Panc1 (cell line): ENCODE results near the gene KANK4. TPM values are rescaled to one million over a fixed set of nuclear protein-coding genes. Genes with fewer than 3 reads are reported as not detected.

Experiments used
- ATAC-seq: fragments of 200-7000 bp; cut with Tn5 transposase; 2 replicates; pipeline ENCODE4 v1.9.1; 2020; ENCODE audit warnings: mild to moderate bottlenecking, moderate library complexity
- BruUV-seq: library from RNA; stranded (reverse); fragments of 400-500 nt; replicated peaks from 2 replicates; lab custom pipeline; 2021; lab: Mats Ljungman, UMichigan
- CTCF ChIA-PET: fragments of 300-600 bp; sonication (Branson Sonifier 250); formaldehyde crosslinking; loops from one replicate; lab custom pipeline; 2022; ENCODE audit warnings: antibody characterized with exemption; lab: Charles Lee
- POLR2A ChIA-PET: fragments of 300-600 bp; sonication (Branson Sonifier 250); formaldehyde crosslinking; loops from one replicate; lab custom pipeline; 2022; ENCODE audit warnings: antibody characterized with exemption; lab: Charles Lee
- DNase-seq: peaks from one replicate; pipeline ENCODE4 v3.0.0-alpha.2; 2010; ENCODE audit warnings: low read depth, low spot score
- H3K27ac ChIP-seq: 2 replicates; pipeline ENCODE4 v1.5.1; 2011; ENCODE audit warnings: mild to moderate bottlenecking, low read length, inconsistent platforms
- H3K27me3 ChIP-seq: fragments of 200-500 bp; sonication (Bioruptor generic); 2 replicates; pipeline ENCODE4 v1.6.0; 2014; ENCODE audit warnings: low read length, inconsistent platforms; ENCODE audit not compliant: control insufficient read depth, insufficient read depth
- H3K36me3 ChIP-seq: fragments of 200-500 bp; sonication (Bioruptor generic); 2 replicates; pipeline ENCODE4 v1.5.1; 2014; ENCODE audit warnings: inconsistent platforms, mild to moderate bottlenecking, low read length, moderate library complexity; ENCODE audit not compliant: control insufficient read depth, insufficient read depth
- H3K4me1 ChIP-seq: 2 replicates; pipeline ENCODE4 v1.5.1; 2011; ENCODE audit warnings: inconsistent platforms, mild to moderate bottlenecking, low read length, moderate library complexity; ENCODE audit not compliant: control insufficient read depth, insufficient read depth
- H3K4me3 ChIP-seq, 2 experiments: 2 replicates each; pipeline ENCODE4 v1.5.1; 2011 to 2012; ENCODE audit warnings: low read depth in 2 of 2, low read length in 2 of 2, mild to moderate bottlenecking in 2 of 2, inconsistent platforms in 1 of 2, moderate library complexity in 1 of 2
- H3K9me3 ChIP-seq: fragments of 200-500 bp; sonication (Bioruptor generic); 2 replicates; pipeline ENCODE4 v1.5.1; 2014; ENCODE audit warnings: low read depth, mild to moderate bottlenecking, inconsistent platforms, low read length, moderate library complexity; ENCODE audit not compliant: control insufficient read depth, insufficient read depth
- POLR2AphosphoS5 ChIP-seq: IDR thresholded peaks from 2 replicates; pipeline ENCODE4 v1.6.1; 2012; ENCODE audit warnings: mild to moderate bottlenecking, low read depth, low read length, moderate library complexity
- SIN3A ChIP-seq: IDR thresholded peaks from 2 replicates; pipeline ENCODE4 v1.6.1; 2012; ENCODE audit warnings: low read depth, mild to moderate bottlenecking, low read length, moderate library complexity, borderline replicate concordance; ENCODE audit not compliant: insufficient read depth
- TCF7L2 ChIP-seq: IDR thresholded peaks from 2 replicates; pipeline ENCODE4 v1.6.1; 2011; ENCODE audit warnings: mild to moderate bottlenecking, low read depth, low read length, inconsistent platforms
- in situ Hi-C: cut with HindIII; loops from 2 replicates; pipeline ENCODE4 v1.10.0; 2016; ENCODE audit warnings: low sequenced_read_pairs, low pct_unique_long_range_greater_than_20kb
- intact Hi-C: fragments of 100-400 bp; cut with micrococcal nuclease; formaldehyde crosslinking; loops from one replicate; pipeline ENCODE4 v1.10.0; 2022; ENCODE audit not compliant: unreplicated experiment
- total RNA-seq: library from RNA; stranded (reverse); gene quantifications from one replicate; pipeline ENCODE4 v1.2.1, GENCODE V29; 2021; ENCODE audit not compliant: unreplicated experiment
- TF ChIP-seq, protein P1 (sequence below): fragments of 450-650 bp; IDR thresholded peaks from 2 replicates; pipeline ENCODE4 v1.5.1; 2017; ENCODE audit warnings: mild to moderate bottlenecking
- TF ChIP-seq, protein P2 (sequence below), 2 experiments: IDR thresholded peaks; 2 replicates each; pipeline ENCODE4 v1.6.1; 2011 to 2012; ENCODE audit warnings: low read depth in 2 of 2, control low read depth in 1 of 2, low read length in 1 of 2, mild to moderate bottlenecking in 1 of 2, moderate library complexity in 1 of 2; ENCODE audit not compliant: insufficient read depth in 1 of 2

The KANK4 gene
- total RNA-seq, 1 experiment from 2014 or later: 0.18 TPM

DNA sequence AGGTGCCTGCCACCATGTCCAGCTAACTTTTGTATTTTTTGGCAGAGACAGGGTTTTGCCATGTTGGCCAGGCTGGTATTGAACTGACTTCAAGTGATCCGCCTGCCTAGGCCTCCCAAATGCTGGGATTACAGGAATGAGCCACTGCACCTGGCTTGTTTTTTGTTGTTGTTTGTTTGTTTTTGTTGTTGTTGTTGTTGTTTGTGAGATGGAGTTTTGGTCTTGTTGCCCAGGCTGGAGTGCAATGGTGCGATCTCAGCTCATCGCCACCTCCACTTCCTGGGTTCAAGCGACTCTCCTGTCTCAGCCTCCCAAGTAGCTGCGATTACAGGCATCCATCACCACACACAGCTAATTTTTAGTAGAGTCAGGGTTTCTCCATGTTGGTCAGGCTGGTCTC is 131.7 kb downstream of the KANK4 start:
- ATAC-seq (no peak), DNase-seq (no peak)
- Histone ChIP-seq H3K4me1 (no peaks in the 10 kb centered on the region), H3K27me3 (no peaks in the 10 kb centered on the region), H3K27ac (no peak overlapping the region), H3K4me3 (no peak overlapping the region), H3K9me3 (no peaks in the 10 kb centered on the region), H3K36me3 (no peaks in the 10 kb centered on the region)
- in situ Hi-C loops: no loop called here
- TF ChIP-seq TCF7L2: no peak
- no peak for TF ChIP-seq POLR2AphosphoS5
- TF ChIP-seq SIN3A: no peak
- TF ChIP-seq, protein P1, sequence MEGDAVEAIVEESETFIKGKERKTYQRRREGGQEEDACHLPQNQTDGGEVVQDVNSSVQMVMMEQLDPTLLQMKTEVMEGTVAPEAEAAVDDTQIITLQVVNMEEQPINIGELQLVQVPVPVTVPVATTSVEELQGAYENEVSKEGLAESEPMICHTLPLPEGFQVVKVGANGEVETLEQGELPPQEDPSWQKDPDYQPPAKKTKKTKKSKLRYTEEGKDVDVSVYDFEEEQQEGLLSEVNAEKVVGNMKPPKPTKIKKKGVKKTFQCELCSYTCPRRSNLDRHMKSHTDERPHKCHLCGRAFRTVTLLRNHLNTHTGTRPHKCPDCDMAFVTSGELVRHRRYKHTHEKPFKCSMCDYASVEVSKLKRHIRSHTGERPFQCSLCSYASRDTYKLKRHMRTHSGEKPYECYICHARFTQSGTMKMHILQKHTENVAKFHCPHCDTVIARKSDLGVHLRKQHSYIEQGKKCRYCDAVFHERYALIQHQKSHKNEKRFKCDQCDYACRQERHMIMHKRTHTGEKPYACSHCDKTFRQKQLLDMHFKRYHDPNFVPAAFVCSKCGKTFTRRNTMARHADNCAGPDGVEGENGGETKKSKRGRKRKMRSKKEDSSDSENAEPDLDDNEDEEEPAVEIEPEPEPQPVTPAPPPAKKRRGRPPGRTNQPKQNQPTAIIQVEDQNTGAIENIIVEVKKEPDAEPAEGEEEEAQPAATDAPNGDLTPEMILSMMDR: no peak
- TF ChIP-seq, protein P2, sequence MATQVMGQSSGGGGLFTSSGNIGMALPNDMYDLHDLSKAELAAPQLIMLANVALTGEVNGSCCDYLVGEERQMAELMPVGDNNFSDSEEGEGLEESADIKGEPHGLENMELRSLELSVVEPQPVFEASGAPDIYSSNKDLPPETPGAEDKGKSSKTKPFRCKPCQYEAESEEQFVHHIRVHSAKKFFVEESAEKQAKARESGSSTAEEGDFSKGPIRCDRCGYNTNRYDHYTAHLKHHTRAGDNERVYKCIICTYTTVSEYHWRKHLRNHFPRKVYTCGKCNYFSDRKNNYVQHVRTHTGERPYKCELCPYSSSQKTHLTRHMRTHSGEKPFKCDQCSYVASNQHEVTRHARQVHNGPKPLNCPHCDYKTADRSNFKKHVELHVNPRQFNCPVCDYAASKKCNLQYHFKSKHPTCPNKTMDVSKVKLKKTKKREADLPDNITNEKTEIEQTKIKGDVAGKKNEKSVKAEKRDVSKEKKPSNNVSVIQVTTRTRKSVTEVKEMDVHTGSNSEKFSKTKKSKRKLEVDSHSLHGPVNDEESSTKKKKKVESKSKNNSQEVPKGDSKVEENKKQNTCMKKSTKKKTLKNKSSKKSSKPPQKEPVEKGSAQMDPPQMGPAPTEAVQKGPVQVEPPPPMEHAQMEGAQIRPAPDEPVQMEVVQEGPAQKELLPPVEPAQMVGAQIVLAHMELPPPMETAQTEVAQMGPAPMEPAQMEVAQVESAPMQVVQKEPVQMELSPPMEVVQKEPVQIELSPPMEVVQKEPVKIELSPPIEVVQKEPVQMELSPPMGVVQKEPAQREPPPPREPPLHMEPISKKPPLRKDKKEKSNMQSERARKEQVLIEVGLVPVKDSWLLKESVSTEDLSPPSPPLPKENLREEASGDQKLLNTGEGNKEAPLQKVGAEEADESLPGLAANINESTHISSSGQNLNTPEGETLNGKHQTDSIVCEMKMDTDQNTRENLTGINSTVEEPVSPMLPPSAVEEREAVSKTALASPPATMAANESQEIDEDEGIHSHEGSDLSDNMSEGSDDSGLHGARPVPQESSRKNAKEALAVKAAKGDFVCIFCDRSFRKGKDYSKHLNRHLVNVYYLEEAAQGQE (IDR thresholded peaks at IDR 0.05; ENCODE audit: insufficient read depth in 1 of 2, low read depth in 2 of 2, low read length in 1 of 2): no peak
- intact Hi-C loops: no loop called here
- BruUV-seq: no TSS peak
- CTCF ChIA-PET: no interaction called here
- POLR2A ChIA-PET: no interaction called here

Other genes starting within 250 kb of the KANK4 start
- gene L1TD1, start 124.6 kb downstream of the KANK4 start, total RNA-seq: 0.18 TPM
- gene USP1, start 117.6 kb upstream of the KANK4 start, total RNA-seq: 42.9 TPM